Measurements from ENCODE around the gene TREM2. TPM values are rescaled to one million over a fixed set of nuclear protein-coding genes. Genes with fewer than 3 reads are reported as not detected.

The TREM2 gene
- total RNA-seq, 3 donors from 2014 or later, result not detected

Other genes with a start within 250 kb of the TREM2 start
- 1 to 10 TPM; 1.0 to 1.4 (median 1.4) TPM for gene UNC5CL, start 123.9 kb downstream of the TREM2 start, total RNA-seq
- gene TSPO2, start 120.6 kb downstream of the TREM2 start, total RNA-seq, result not detected
- gene APOBEC2, start 109.9 kb downstream of the TREM2 start, total RNA-seq, result not detected
- 10 to 100 TPM; 28.1 to 33.2 (median 31.7) TPM for gene OARD1, start 90.8 kb downstream of the TREM2 start, total RNA-seq
- gene NFYA, start 90.1 kb downstream of the TREM2 start, total RNA-seq, result 10 to 100 TPM; 28.0 to 28.8 (median 28.6) TPM
- gene TREML1, start 8.8 kb downstream of the TREM2 start, total RNA-seq, result not detected
- 1 to 10 TPM in 1 of 3 donors, under 1 TPM in 2; 0.82 to 1.9 (median 0.91) TPM for gene TREML2, start 38.0 kb upstream of the TREM2 start, total RNA-seq
- gene TREML4, start 65.2 kb upstream of the TREM2 start, total RNA-seq, result not detected
- not detected for gene TREM1, start 123.6 kb upstream of the TREM2 start, total RNA-seq
- gene NCR2, start 172.5 kb upstream of the TREM2 start, total RNA-seq, result not detected